HG02642 (cell line): Measurements from ENCODE around the gene NRP1.

Source experiments
- ATAC-seq: cut with Tn5 transposase; IDR thresholded peaks from one replicate; pipeline ENCODE4 v1.9.1; 2021; ENCODE audit warnings: mild to moderate bottlenecking; ENCODE audit not compliant: unreplicated experiment, poor library complexity

The NRP1 gene

DNA sequence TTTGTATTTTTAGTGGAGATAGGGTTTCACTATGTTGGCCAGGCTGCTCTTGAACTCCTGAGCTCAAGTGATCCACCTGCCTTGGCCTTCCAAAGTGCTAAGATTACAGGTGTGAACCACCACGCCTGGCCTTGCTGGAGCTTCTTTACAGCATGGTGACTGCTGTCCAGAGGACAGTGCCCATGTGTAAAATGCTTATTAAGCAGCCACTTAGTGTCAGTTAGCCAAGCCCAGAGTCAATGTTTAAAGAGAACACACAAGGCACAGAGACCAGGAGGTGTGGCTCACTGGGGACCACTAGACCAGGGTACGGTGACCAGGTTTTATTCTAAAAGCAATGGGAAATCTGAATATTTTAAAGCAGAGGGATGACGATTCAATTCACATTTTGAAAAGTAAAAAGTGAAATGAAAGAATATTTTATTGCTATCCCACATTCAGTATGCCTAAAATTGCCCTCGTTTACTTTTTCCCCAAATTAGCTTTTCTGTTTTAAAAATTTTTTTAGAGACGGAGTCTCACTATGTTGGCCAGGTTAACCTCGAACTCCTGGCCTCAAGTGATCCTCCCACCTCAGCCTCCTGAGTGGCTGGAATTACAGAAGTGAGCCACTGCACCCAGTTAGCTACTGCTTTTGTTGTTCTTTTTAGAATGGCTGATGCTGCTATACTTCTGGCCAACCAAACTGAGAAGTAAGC, 172.8 kb downstream of the NRP1 start:
- no peak for ATAC-seq

DNA sequence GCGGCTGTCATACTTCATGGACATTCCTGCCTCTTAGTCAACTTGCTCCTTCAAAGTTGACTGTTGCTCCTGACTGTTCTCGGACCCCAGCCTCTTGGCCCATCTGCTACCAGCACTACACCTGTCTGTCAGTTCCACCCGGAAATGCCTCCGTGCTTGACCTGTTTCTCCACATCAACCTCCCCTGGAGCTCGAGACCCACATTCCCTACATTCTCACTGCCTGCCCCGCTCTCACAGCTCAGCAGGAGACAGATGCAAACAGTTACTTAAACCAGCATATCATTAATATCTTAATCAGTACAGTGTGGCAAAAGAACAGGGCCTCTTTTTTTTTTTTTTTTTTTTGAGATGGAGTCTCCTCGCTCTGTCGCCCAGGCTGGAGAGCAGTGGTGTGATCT, 174.3 kb downstream of the NRP1 start:
- no peak for ATAC-seq

DNA sequence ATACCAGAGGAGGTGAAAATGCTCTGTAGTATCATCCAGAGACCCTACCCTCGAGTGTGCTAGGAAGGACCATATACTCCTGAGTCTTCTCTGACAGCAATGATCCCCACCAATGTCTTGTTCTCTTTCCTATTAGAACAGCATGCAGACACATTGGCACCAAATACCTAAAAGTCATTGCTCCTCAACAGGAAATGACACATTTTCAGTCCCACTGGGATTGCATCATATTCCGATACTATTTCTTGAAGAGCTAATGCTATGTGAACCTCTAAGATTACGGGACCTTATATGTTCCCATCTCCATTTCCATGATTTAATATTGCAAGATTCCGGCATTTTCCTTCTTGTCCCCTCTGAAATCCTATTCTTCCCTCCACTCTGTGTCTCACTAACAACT, 177.4 kb downstream of the NRP1 start:
- no peak for ATAC-seq

DNA sequence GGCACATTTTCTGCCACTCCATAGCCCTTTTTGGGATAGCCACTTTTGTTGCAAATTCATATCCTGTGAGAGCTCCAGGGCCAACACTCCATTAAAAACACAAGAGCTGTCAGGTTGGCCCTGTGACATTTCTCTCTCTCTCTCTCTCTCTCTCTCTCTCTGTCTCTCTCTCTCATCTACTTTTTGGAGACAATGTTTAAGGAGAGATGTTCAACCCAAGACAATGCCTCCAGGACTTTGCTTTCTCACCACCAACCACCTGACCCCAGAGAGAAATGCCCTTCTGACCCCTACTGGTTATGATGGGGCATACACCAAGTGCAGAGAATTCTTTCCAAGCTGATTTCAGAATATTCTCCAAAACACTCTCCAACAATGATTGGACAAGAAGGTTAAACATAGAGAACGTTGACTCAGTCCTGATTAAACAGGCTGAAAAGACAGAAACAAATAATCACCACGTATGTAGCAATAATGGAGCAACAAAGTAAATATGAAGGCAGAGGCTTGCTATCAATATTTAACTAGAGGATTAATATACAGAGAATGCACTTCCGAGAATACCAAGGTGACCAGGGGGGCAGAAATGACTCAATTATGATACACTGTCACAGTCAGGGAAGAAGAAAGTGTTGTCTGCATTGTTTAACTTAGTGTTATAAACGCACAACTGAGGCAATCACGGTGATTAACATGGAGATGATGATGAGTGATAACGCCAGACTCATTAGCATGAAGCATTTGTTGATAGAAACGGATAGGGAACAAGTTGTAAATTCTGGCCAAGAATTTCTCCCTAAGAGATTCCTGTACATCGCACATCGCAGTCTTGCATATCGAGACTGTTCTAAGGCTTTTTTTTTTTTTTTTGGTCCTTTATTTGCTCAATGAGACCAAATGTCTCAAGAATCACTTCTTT, 178.5 kb downstream of the NRP1 start:
- ATAC-seq = peak; percentile 85

DNA sequence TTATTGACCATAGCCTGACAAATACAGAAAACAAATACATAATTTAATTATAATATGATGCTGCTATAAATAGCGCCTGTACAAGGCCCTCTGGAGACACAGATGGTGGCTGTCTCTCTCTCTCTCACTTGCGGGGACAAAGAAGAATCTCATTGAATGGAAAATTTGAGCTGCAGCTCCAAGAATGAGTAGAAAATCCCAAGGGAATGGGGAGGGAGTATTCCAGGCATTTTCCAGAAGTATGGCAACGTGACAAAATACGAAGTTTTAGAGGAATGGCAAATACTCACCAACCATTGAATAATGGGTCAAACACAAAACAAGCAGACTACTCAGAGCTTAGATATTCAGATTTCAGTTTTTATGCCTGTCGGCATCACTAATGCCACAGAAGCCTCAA, 179.9 kb downstream of the NRP1 start:
- ATAC-seq = no peak

DNA sequence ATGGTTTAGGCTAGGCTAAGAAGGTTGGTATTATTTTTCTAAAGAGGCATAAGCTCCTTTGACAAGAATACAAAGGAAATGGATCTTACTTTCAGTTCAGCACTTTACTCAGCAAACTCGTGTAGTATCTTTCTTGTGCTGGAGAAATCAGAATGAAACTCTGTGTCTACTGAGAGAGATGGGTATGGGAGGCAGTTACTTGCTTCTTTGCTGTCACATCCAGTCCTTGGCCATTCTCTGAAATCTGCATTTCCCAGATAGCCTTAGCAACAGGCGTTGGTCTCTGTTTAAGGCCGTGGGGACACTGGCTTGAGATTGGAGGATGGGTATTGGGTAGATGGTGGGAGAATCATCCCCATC, 180.5 kb downstream of the NRP1 start:
- ATAC-seq = no peak

DNA sequence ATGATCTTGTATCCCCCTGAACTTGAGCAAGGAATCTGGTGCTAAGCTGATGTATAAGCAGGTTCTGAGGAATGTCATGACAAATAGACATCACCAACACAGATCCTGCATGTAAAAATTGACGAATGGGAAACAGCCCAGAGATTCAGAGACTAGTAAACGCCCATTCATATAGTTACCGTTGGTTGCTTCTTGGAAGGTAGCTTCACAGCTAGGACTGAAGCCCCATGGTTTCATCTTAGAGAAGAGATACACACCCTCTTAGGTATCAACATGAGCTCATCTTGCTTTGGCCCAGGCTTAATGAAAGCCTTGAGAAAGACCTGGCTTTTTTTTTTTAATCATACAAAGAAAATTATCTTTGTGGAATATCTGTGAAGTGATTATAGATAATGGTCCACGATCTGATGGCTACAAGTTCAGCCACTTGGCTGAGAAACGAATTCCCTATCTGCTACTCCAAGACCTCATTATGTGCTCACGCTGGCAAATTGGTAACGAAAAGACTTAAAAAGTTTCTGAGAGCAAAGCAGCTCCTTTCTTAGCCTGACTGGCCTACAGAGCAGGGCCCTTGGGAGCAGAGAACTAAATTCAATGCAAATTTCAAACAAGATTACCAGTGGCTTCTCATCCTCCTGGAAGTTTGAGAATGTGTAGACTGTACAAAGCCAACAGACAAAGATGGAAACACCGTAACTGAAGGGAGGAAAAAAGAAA, 181.1 kb downstream of the NRP1 start:
- no peak for ATAC-seq

DNA sequence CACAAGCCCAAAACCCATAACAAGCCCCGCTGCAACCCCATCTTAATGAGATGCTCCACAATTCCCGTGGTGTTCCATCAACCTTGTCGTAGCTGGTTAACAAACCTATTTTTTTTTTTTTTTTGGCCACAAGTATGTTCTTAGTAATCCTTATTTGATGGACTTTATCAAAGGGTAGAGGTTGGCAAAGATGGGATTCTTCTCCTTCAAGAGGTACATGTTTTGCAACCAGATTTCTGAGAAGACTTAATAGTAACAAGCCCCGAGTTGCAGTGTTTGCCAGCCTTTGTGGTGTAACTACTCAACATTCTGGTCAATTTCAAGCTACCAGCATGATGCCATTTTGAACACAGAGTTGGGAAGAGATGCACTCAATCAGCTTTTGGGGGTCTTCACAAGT, 181.7 kb downstream of the NRP1 start:
- ATAC-seq = no peak

DNA sequence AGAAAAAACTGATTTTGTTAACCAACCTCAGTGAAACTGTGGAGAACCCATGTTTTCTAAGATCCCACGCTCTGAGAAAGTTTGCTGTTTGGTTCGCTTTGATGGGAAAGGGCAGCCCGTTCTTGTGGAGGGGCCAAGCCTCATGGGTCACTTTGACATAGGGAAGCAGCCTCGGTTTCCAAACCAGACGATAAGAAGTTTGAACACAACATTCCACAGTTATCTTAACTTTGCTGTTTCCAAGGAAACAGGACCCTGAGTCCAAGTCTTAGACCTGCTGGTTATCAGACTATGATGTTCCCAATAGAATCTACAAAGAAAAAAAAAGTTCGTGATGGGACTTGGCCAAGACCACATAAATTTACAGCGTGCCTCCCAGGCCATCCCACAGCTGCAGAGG, 182.3 kb downstream of the NRP1 start:
- no peak for ATAC-seq

DNA sequence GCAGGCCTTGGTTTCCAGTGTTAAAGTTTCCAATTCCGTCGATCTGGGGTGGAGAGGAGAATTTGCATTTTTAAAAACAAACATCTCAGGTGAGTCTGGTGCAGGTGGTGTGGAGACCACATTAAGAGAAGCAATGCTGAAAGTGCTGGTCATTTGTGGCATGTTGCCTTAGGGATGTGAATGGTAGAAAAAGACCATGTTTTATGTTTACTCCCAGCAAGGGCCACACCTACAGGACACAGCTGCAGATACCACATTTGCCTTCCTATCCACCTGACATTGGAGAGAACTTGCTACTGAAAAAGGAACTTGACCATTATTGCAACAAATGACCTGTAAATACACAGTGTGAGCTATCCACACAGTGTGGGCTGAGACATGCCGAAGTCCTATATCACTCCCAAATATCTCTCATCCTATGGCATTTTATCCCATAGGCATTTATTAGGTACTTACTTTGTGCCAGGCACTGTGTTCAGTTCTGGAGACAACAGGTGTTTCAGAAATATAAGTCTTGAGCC, 183.1 kb downstream of the NRP1 start:
- ATAC-seq = no peak

DNA sequence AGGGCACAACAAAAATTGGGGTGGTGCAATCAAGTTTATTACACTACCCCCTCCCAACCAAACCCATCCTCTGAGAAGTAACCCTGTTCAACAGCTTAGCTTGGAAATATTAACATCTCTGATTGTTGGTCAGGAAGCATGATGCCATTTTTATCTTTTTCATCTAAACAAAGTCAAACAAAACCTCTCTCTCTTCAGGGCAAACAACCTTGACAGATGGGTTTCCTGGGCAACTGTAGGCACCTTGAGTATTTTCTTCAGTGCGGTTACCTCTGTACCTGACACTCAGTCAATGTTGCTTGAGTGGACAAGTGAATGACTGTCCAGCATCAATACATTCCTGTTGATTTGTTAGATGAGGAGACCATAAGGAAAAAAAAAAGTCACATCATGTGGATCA, 183.6 kb downstream of the NRP1 start:
- no peak for ATAC-seq

DNA sequence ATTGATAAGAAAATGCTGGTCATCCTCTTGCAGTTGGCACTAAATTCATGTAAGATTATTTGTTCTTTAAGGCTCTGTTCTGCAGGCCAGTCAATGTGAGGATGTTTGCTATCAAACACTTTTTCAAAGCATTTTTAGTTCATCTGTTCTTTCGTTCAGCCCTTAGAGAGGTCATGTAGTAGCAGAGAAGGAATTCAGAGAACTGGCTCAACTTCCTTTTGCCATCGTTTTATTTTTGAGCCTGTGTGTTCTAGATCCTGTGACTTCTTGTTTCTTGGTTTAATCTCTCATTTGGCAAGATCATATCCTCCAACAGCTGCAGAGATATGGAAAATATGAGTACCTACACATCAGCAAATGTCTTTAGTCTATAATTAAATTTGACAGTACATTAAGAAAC, 184.3 kb downstream of the NRP1 start:
- ATAC-seq = no peak

DNA sequence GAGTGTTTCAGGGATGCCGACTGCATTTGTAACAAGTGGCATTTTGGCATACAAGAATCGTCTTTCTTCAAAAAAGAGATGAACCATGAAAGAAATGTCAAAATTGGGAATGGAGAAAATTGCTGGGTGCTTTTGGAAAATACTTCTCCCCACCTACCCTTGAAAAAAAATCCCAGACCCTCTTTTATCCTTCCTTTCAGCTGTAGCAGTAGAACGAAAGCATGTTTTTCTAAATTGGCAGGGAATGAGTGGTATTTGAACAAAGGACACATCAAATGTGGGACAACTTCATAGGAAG, 187.5 kb downstream of the NRP1 start:
- ATAC-seq = no peak

DNA sequence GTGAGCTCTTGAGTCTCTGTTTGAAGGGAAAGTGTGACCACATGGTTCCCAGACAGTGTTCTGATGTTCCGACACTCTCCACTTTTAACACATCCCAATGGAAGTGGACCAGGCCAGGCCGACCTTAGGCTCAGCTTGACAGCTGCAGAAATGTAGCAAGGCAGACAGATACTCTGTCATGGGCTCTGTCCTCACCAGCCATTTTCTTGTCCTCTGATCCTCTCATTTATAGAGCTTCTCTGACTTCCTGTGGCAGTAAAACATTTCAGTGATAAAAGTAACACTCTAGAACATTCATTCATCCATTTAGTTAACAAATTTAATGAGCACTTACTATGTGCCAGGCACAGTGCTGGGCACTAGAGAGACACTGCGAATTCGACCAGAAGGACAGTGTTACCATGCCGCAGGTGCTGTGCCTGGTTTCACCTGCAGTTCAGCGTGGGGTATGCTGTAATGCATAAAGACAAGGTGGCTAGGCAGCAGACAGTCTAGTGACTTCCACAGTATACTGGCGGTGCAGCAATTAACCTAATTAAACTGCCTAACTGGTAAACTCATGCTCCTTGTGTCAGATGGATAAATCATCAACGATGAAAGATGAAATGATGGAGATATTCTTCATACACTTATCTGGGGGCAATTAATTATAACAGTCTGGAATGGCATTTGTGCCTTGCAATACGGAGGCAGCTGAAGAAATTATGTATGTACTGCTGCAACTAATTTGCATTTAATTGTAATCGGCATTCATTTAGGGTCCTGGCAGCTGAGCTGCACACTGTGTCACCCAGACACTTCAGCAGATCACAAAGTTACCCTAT, 188.1 kb downstream of the NRP1 start:
- ATAC-seq = no peak

DNA sequence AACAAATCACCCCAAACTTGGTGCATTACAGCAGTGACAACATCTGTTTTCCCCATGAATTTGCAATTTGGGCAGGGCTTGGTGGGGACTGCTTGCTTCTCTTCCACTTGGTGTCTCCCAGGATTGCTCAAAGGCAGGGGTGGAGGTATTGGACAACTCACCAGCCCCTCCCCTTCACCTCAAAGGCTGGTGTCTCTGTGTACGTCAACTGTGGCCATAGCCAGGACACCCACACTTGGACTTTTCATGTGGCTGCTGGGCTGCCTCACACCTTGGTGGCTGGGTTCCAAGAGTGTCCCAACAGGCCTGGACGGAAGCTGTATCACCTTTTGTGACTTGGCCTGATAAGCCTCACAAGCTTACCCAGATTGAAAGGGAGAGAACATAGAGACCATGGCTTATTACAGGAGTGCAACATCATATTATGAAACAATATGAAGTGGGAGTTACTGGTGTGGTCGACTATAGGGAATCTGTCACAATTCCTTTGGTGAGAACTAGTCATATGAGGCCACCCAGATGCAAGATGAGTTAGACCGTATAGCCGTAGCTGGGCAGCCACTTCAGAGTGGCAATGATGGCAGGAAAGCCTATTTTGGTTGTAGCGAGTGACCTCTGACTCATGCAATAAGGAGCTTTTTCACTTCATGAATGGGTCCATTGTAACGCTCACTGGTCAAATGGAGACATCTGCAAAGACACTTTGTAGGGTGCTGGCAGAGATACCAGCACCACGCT, 188.8 kb downstream of the NRP1 start:
- ATAC-seq = no peak

DNA sequence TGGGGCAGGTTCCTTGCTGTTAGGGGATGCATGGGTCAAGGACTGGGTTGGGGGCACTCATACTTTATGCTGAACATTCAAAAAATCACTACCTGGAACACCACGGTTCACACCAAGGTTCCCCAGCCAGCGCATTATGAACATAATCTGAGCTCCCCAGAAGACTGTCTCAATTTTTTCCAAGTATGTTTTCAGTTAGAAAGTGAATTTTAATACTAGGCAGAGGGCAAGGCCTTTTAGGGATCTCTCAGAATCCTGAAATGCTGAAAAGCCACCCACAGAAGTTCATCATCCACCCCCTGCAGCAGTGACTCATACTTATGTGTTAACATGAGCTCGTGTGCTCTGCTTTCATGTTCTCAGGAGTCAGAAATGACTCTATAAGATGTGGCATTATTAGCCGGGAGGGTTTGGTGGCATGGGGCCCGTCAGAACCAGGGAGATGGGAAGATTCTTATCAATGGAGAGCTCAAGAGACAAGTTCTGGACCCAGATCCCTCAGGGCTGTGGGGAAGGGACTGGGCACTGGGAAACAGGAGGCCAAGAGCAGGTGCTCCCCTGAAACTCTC, 191.2 kb downstream of the NRP1 start:
- ATAC-seq = no peak

DNA sequence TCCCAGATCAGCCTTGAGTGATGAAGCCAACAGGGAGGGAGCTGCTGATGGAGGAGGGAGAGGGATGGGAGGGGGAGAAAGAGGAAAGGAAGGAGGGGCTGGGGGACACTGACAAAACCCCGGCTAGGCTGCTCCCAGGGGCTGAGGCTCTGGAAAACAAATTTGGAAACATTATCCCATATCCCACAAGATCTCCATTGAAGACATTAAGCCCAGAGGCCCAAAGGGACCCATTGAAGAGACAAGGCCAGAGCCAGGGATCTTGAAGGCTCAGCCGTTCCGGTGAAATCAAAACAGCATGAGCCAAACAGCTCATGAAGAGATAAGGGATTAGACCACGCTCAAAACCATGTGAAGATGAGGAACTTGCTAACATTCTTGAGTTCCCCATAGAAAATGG, 192.2 kb downstream of the NRP1 start:
- no peak for ATAC-seq

DNA sequence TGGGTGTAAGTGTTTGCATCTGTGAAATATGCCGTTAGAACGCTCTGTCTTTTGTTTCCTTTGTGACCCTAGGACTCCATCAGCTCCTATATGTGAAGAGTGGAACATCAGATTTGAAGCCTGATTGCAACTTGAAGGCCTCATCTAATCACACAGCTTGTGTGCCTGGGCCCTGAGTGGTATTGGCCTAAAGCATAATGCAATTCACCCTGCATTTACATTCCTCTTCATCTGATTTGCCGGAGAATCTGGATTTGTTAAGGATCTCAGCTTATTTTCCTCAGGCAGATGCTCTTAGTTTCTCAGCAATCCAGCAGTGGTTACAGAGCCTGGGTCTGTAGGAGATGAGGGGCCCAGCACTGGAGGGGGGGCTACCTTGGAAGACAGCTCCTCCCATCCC, 193.2 kb downstream of the NRP1 start:
- no peak for ATAC-seq

DNA sequence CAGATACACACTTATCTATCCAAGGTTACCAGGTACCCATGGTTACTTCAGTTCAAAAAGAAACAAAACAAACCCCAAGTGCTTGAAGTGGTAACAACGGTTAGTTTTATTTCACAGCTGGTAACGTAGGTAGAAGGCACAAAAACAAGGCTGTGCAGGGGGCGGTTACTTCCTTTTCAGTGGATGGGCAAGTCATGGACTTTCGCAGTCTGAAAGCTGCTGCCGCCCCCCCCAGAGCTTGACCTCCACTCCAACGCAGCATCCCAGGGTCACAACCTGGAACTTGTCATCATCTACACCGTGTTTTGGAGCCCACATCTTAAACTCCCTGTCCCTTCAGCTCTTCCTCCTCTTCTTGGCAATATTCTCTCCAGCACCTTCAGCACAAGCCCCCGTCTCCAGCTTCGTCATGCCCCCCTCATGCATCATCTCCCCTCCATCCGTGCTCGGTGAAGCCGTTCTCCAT, 195.3 kb downstream of the NRP1 start:
- ATAC-seq = no peak
